Stimulated activated CD8-positive, alpha-beta memory T cell treated with anti-CD3 and anti-CD28 coated beads, Interleukin-12 subunit alpha, Interleukin-12 subunit beta, amount 100 ng/mL, for 4 hours (primary cell): ENCODE results near the gene LMF1.

Experiments used
- DNase-seq: peaks from one replicate; pipeline ENCODE4 v3.0.0-alpha.2; 2020; ENCODE audit warnings: low read depth

Gene LMF1

GRCh38 chr16:970766-971581 is at the start of gene LMF1:
TSS of gene LMF1 (minus strand) at chr16:970984. CDS start at chr16:970980, 4 bp downstream.
- peak; percentile 91 for DNase-seq

- no peak for DNase-seq
Observed at GRCh38 chr16:1020091-1020399, 49.3 kb upstream of the LMF1 start.

- DNase-seq, result no peak
Observed at GRCh38 chr16:1019231-1020090, 48.7 kb upstream of the LMF1 start.

GRCh38 chr16:1018447-1019198 is 47.8 kb upstream of the LMF1 start:
- DNase-seq, result no peak

- no peak for DNase-seq
Observed at GRCh38 chr16:1014771-1015495, 44.1 kb upstream of the LMF1 start.

GRCh38 chr16:1014221-1014620 is 43.4 kb upstream of the LMF1 start:
- DNase-seq, result no peak

GRCh38 chr16:1013593-1013900 is 42.8 kb upstream of the LMF1 start:
- DNase-seq, result no peak

- no peak for DNase-seq
Observed at GRCh38 chr16:1012722-1013592, 42.2 kb upstream of the LMF1 start.

GRCh38 chr16:1012135-1012534 is 41.4 kb upstream of the LMF1 start:
- DNase-seq, result no peak

GRCh38 chr16:1011316-1012082 is 40.7 kb upstream of the LMF1 start:
- DNase-seq, result no peak

GRCh38 chr16:1010815-1011214 is 40.0 kb upstream of the LMF1 start:
- DNase-seq, result no peak

- DNase-seq, result no peak
Observed at GRCh38 chr16:1010251-1010650, 39.5 kb upstream of the LMF1 start.

GRCh38 chr16:1009358-1010150 is 38.8 kb upstream of the LMF1 start:
- no peak for DNase-seq

GRCh38 chr16:1008085-1008484 is 37.3 kb upstream of the LMF1 start:
- no peak for DNase-seq

- DNase-seq, result no peak
Observed at GRCh38 chr16:1007284-1007850, 36.6 kb upstream of the LMF1 start.

- DNase-seq, result no peak
Observed at GRCh38 chr16:1006781-1007180, 36.0 kb upstream of the LMF1 start.

- DNase-seq, result no peak
Observed at GRCh38 chr16:1005286-1005685, 34.5 kb upstream of the LMF1 start.

- no peak for DNase-seq
Observed at GRCh38 chr16:1003391-1004347, 32.9 kb upstream of the LMF1 start.
